Measurements from ENCODE around the gene POMT1.

The POMT1 gene

DNA sequence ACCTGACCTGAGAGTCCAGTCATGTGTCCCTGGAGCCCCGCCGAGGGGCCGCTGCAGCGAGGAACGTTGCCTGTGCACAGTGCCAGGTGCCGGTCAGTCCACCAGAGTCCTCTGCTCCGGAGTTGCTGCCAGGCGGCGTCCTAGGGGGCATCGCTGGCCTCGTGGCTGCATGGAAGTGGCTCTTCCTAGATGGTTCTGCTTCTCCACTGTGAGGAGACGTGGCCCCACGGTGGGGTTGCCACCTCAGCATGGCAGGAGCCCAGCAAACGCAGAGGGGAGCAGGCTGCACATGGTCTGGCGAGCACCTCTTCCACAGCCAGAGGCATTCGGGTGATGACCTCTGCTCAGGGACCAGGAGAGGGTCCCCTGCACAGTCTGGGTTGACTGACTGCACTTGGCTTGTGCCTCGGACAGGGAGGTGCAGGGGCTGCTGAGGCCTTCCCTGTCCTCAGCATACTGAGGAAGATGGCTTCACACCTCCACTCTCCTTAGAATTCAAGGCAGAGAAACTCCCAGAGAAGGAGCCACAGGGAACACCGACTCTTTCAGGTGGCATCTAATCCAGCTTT is 25.9 kb upstream of the POMT1 start:
- no peak for DNase-seq

DNA sequence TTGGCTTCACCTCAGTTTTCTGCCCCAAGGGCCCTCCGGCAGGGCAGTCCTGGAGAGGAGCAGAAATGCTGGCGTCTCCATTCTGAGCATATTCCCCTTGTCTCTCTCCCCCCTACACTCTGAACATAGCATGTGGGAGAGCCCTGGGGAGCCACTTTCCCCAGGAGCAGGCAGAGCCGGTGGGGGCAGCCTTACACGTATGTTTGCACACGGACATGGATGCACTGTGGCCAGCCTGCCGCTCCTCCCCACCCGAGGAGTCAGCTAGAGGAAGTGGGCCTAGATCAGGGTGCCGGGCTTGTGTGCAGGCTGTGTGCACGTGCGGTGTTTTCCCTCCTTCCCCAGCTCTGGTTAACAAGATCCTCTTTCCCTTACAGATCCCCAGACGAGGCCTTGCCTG is 25.4 kb upstream of the POMT1 start:
- no peak for DNase-seq

- no peak for DNase-seq
These were observed 24.8 kb upstream of the POMT1 start for GRCh38 chr9:131477816-131478419.

DNA sequence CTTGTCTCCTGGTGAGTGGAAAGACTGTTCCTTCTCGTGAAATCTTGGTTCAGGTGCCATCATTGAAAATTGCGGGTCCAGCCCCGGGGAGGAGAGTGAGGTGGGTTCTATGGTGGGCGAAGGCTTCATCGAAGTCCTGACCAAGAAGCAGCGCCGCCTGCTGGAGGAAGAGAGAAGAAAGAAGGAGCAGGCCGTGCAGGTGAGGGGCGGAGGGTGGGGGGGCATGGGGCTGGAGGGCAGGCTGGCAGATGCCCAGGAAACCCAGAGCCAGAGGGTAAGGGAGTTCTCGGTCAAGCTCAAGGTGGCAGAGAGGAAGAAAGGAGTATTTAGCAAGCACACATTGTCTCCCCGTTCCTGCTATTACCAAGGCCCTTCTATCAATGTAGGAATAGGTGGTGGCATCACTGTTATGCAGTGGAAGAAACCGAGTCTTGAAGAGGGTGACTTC is 24.3 kb upstream of the POMT1 start:
- no peak for DNase-seq

- no peak for DNase-seq
These were observed 23.8 kb upstream of the POMT1 start for GRCh38 chr9:131478911-131479310.

GRCh38 chr9:131480258-131480657 is 22.5 kb upstream of the POMT1 start:
- DNase-seq: no peak

- no peak for DNase-seq
These were observed 21.0 kb upstream of the POMT1 start for GRCh38 chr9:131481441-131482342.

GRCh38 chr9:131482343-131483006 is 20.2 kb upstream of the POMT1 start:
- DNase-seq: no peak

GRCh38 chr9:131483319-131484050 is 19.2 kb upstream of the POMT1 start:
- DNase-seq: no peak

DNA sequence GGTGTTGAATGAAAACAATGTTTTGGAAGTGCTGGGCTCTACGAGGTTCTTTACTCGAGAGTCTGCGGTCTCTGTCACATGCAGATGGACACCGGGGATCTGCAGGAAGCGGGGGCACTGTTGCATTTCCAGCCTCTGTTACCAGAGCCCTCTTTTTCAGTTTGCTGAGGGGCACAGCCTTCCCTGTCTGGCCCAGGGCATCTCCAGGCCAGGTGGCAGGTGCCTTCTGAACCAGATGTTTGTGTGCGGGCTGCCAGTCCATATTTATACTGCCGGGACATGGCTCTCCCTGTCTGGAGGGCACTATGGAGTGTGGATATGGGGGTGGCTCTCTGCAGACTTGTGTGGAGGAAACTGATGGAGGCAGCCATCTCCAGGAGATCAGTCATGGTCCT is 18.7 kb upstream of the POMT1 start:
- DNase-seq: no peak

DNA sequence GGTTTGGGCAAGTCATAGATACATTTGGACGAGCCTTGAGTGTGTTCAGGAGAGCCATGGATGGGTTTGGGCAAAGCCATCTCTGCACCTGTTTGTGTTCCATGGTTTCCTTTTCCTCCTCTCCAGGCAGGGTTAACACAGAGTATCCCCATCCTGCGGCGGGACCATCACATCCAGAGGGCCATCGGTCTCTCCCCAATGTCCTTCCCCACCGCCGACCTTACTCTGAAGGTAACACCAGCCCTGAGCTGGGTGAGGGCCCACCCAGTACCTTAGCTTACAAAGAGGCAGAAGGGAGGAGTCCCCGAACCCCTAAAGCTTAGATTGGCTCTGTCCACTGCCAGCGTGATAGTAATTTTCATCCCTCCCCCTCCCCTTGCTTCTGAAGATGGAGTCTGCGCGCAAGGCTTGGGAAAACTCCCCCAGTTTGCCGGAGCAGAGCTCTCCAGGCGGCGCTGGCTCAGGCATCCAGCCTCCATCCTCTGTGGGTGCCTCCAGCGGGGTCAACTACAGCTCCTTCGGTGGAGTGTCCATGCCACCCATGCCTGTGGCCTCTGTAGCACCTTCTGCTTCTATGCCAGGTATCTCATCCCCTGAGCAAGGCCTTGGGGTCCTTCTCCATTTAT is 18.0 kb upstream of the POMT1 start:
- DNase-seq: no peak

DNA sequence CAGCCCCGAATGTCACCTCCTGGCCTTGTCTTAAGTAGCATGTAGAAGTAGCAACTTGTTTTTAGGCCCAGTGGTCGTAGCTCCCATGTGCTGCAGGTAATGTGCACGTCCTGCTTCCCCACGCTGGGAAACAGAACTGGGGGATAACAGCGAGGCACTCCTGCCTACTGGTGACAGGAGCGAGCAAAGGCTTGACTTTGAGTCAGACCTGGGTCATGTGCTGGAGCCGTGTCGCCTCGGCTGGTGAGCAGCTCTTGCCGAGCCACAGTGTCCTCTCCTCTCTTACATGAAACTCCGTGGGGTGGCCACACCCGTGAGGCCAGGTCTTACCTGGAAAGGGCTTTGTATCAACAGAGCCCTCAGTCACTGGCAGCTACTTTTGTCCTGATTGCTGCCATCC is 17.5 kb upstream of the POMT1 start:
- DNase-seq: no peak

DNA sequence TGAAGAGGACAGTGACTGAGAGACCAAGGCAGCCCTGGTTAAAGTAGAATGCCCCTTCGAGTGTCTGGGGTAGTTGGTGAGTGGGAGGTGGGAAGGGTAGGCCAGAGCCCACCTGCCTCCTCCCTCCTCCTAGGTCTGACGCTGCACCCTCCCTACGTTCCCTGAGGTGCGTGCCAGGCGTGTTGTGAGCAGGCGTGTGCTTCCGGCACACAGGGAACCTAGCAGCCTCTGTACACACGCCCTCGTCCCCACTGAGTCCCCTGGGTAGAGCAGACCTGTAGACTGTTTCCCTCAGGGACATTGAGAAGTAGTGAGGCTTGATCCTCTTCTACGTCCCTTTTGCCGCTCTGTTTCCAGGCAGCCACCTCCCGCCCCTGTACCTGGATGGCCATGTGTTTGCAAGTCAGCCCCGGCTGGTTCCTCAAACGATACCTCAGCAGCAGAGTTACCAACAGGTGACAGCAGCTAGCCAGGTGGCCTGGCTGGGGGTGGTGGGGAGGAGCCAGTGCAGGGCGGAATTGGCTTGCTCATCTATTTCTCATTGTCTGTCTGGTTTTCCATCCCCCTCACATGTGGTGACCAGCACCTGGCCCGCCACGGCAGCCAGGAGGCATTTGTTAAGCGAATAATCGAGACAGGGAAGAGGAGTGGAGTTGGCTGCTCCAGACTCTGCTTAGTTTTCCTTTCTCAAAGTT is 16.8 kb upstream of the POMT1 start:
- DNase-seq: no peak

- no peak for DNase-seq
These were observed 15.7 kb upstream of the POMT1 start for GRCh38 chr9:131487001-131487400.

GRCh38 chr9:131487621-131488031 is 15.1 kb upstream of the POMT1 start:
- no peak for DNase-seq

DNA sequence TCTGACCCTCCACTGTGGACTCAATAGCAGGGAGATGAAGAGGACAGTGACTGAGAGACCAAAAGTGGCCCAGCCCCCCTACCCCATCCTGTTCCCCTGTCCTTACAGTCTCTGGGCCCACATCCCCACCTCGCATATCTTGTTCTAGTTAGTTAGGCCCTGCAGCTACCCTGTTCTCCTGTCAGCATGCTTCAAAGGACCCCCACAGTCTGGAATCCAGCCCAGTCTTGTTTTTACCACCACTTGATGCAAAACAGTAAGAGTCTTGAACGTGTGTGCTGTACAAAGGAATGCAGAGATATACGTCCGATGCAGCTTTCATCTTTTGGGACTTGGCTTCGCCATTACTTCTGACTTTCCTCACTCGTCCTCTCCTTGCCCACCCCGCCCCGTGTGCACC is 12.2 kb upstream of the POMT1 start:
- no peak for DNase-seq

GRCh38 chr9:131491001-131491710 is 11.6 kb upstream of the POMT1 start:
- DNase-seq: no peak

DNA sequence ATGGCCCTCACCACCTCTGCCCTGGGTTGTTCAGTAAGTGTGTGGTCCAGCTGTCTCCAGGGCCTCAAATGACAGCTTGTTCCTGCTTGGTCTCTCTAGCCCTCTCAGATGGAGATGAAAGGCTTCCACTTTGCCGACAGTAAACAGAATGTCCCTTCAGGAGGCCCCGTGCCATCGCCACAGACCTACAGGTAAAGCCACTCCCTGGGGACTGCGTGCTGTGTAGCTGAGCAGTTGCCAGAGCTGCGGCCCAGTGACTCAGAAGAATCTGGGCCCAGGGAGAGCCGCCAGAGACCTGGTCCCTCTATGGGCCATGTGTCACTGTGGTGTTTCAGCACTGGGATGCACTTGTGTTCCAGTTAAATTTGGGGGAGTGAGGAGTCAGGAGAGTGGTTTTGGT is 10.6 kb upstream of the POMT1 start:
- DNase-seq: no peak

- DNase-seq: no peak
These were observed 8.3 kb upstream of the POMT1 start for GRCh38 chr9:131494296-131494870.

DNA sequence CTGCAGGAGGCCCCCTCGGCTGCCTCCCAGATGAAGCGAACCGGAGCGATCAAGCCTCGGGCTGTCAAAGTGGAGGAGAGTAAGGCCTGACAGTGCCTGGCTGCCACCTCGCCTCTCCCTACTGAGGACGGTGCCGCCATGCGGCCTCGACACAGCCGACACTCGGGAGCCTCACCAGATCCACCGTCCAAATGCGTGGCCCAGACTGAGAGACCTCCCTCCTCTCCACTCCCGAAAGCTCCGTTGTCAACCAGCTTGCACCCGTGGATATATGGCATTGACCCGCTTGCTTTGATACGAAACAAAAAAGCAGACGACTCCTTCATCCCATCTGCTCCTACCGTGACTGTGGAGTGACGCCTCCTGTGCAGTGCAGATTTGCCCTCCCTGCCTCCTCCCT is 6.9 kb upstream of the POMT1 start:
- no peak for DNase-seq

All from NCI-H187 (cell line).